ENCODE measurements around the gene SC5D.

Gene SC5D

DNA sequence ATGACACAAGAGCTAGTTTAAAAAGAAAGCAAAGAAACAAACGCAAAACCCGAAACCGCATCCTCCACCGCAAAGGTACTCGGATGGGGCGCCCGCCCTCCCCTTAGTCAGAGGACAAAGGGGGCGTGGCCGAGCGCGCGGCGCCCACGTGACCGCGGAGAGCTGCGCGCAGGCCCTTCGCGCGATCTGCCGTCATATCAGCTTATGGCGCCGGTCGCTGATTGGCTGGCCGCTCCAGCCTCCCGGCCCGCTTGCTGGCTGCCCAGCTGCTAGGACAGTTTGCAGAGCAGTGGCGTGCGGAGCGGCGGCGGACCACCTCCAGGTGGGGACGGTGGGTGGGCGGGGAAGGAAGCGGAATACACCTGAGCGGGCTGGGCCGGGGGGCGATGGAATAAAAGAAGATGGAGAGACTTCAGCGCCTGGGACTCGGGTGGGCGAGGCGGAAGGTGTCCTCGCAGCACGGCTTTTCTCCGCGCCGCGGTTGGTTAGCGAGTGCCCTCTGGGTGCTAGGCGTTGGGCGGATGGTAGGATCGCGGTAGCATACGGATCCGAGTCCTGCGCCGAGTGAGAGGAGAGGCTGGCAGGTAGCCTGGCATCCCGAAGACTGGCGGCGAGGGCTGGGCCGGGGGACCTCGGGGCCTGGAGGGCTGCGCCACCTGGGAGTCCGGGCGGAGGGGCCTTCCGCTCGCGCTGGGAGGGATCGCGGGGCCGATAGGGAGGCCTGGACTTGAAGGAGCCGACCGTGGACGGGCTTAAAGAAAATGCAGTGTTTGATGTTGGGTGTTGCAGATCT lies at the start of gene SC5D:
Gene SC5D, plus strand, starts transcription at position 277 of the 793 bp plus-strand sequence. CDS start 10,605 bp downstream, outside the sequence.
- peak; percentile 92 for DNase-seq (ENCODE audit: low read depth)

DNA sequence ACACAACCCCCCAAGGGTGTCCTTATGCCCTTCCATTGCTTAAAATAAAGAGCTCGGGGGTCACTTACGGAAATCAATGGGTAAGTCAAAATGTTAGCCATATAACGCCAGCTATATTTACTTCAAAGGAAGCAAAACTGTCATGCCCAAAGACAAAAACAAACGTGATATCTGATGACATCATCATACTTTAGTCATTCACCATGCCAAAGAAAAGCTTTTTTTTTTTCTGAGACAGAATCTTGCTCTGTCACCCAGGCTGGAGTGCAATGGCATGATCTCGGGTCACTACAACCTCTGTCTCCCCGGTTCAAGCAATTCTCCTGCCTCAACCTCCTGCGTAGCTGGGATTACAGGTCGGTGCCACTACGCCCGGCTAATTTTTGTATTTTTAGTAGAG lies 47.7 kb upstream of the SC5D start:
- no peak for DNase-seq (ENCODE audit: low read depth)

GRCh38 chr11:121246021-121246768 lies 46.4 kb upstream of the SC5D start:
- no peak for DNase-seq (ENCODE audit: low read depth)

DNA sequence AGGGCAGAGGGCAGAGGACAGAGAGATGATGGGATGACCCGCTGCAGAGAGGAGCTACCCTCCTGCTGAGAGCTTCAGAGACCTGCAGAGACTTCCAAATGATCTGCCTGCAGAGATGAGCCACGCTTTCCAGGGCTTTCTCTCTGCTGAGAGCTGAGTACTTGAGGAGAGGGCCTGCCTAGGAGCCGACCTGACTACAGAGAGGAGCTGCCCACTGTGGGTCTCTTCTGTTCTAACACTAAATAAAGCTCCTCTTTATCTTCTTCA lies 45.9 kb upstream of the SC5D start:
- no peak for DNase-seq (ENCODE audit: low read depth)

DNA sequence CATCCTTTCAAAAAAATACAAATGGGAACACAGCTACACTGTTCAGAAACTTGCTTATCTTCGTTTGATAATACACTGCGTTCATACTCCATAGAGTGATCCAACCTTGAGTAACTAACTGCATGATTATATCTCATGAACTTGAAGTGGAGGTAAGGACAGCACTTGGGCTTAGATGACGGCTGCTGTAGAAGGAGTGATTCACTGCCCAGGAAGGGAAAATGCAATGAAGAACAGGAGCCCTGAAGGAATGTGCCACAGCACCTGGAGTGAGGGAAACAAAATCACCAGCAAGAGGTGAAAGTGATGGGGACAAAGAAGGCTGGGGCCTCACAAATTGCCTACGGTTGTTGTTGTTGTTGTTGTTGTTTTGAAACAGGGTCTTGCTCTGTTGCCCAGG lies 44.1 kb upstream of the SC5D start:
- no peak for DNase-seq (ENCODE audit: low read depth)

DNA sequence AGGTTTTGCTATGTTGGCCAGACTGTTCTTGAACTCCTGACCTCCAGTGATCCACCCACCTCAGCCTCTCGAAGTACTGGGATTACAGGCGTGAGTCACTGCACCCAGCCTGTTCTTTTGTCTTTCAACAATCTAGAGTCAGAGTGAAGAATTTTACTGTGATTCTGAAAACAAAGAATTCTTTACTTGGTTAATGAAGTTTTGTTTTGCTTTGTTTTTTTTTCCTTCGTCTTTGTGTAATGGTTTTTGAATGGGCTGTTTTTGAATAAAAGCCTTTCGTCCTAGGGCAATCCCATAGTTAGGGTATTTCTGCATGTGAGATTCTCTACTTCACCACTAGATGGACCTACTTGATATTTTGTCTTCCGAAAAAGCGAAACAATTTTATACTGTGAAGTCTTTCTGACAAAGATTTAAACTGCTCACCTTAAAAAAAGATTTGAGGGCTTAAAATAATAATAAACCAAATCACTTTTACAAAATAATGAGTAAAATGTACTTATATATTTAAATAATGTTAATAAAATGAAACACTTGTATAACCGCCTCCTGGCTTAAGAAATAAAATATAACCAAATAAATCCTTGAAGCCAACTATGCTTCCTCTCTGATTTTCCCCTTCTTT lies 43.4 kb upstream of the SC5D start:
- DNase-seq (ENCODE audit: low read depth) = no peak

DNA sequence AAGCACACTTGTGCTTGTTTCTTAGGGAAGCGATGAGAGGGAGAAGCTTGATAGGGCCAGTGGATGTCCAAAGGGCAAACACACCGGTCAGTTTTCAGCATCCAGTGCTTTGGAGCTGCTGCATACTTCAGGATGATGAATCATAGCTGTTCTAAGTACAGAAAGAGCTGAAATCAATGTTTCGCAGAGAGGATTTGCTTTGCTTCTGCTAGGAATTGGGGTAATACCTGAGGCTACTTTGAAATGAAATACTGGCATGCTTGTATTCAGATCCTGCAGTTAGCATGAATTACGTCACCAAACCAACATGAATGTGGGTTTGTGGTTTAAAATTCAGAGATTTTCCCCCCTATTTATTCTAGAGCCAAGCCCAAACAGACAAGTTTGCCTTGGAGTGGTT lies 41.7 kb upstream of the SC5D start:
- no peak for DNase-seq (ENCODE audit: low read depth)

- no peak for DNase-seq (ENCODE audit: low read depth)
Measured at GRCh38 chr11:121253951-121254350, 38.6 kb upstream of the SC5D start.

GRCh38 chr11:121254756-121255155 lies 37.8 kb upstream of the SC5D start:
- no peak for DNase-seq (ENCODE audit: low read depth)

DNA sequence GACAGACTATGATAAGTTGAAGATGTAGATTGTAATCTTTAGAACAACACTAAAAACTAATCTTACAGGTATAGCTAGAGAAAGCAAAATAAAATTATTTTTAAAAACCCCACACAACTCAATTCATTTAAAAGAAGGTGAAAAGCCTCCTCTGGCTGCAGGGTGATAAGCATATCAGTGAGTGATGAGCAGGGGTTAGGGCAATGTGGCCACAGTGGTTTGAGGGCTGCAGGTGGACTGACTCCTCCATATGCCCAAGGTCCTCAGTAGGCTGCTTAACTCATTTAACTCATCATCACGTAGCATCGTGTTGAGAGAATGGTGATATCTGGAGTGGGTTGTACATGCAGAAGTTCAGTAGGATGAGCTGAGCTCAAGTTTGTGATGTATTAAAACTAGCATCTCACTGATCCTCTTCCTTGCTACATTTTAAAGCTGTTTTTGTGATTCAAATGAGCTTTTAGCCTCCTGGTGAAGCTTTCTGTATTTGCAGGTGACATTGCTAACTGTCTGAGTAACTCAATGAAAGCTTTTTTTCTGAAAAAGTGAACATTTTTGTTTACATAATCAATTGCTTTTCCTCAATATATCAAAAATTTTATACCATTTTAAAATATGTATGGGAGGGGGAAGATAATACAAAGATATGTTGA lies 37.0 kb upstream of the SC5D start:
- no peak for DNase-seq (ENCODE audit: low read depth)

DNA sequence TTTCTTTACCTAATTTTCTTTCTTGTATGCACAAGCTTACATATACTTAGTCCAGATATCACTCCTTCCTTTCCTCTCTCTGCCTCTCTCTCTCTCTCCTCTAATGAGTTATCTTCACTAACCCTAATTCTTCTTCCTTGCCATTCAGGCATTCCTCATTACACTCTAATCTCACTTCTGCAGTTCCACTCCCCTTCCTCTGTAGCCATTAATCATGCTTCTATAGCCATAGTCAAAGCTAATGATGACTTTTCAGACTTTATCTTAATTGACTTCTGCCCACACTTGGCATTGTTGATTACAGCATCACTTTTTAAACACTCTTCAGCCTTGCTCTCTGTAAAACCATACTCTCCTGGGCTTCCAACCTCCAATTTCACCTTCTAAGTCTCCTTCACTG lies 35.3 kb upstream of the SC5D start:
- DNase-seq (ENCODE audit: low read depth) = no peak

- DNase-seq (ENCODE audit: low read depth) = no peak
Measured at GRCh38 chr11:121257976-121258375, 34.6 kb upstream of the SC5D start.

- no peak for DNase-seq (ENCODE audit: low read depth)
Measured at GRCh38 chr11:121265586-121265985, 27.0 kb upstream of the SC5D start.

DNA sequence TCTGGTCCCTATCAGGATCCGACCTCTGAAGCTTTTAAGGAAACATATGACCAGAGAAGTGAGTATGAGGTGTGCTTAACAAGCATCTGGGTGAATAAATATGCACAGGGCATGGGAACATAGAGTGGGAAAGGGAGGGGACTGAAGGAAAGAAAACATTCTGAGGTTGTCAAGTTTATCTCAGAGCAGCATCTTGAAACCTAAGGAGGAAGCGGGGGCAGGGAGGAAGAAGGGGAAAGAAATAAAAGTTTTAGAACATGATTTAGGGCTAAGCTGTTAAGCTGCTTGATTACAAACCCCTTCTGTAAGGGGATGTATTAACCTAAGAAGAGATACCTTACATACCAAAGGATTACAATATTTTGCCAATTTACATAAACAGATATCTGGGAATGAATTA lies 24.0 kb upstream of the SC5D start:
- no peak for DNase-seq (ENCODE audit: low read depth)

DNA sequence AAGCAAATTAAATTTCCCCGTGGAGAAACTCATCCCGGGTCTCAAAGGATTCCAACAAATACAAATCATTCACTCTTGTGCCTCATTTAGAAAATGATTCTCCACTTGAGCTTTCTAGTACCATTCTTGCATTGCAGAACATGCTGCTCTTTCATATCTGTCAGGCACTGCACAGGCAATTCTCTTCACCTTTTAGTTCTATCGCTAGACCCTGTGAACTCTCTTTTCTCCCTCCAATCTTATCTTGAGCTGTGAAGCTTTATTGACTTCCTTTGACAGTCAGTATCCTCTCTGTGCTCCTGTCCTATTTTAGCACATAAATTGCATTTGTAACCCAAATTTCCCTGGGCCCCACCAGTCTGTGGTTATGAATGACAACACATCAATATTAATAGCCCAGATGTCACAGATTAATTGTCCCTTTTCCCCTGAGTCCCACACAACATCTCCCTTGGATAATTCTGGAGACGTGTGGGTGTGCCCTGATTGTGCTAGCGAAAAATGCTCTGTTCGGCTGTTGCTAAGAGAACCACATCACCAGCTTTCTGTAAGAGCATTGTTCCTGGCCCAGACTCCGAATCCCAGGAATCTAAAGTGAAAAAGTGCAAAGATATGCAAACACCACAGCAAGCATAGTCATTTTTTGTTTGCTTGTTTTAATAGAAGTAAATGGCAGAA lies 22.4 kb upstream of the SC5D start:
- DNase-seq (ENCODE audit: low read depth) = no peak

GRCh38 chr11:121274332-121274991 lies 18.1 kb upstream of the SC5D start:
- DNase-seq (ENCODE audit: low read depth) = no peak

DNA sequence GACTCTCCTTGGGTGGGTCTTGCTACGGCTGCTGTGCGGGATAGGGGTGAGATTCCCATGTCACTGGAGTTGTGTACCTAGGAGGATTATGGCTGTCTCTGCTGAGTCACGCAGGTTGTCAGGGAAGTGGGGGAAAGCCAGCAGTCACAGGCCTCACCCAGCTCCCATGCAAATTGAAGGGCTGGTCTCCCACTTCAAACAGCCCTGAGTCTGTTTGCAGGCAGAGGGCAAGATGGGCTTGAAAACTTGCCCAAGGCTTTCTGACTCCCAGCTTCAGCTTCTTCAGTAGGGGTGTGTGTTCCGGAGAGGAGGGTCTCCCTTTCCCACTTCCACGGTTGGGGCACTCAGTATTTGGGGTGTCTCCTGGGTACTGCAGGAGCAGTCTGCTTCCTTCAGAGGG lies 10.9 kb upstream of the SC5D start:
- no peak for DNase-seq (ENCODE audit: low read depth)

DNA sequence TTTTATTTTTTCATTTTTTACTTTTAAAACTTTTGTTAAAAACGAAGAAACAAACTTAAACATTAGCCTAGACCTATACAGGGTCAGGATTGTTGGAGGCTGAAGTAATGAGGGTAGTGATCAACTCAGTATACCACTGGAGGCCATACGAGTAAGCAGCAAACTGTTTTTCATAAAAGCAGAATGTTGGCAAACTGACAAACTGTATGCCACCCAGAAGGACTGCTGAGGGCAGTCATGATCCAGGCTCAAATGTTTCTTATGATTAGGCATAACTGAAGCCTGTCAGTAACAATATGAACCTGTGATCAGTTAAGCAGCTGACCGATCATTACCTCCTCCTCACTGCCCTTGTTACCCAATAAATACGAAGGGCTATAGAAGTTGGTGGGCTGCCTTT lies 10.2 kb upstream of the SC5D start:
- DNase-seq (ENCODE audit: low read depth) = no peak

DNA sequence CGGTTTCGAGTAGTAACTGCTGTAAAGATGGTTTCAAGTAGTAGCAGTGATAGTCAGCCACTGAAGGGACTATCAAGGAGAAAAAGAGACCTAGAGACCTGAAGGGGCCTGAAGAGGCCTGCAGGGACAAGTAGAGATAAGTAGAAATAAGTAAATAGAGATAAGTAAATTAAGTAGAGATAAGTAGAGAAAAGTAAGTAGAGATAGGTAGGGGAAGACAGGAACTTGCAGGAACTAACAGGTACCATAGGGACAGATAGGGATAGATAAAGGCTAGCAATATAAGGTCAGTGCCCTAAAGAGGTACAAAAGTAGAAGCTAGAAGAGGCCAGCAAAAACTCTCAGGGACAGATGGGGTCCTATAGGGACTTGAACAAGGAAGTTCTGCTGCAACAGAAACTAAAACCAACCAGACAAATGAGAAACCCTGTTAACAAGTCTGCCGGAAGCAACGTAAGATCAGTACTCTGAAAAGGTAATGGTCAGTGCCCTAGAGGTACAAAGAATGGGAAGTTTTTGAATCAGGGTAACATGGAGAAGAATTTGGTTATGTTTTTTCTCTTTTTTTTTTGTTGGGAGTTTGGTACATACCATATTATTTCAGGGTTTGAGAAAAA lies 9.6 kb upstream of the SC5D start:
- DNase-seq (ENCODE audit: low read depth) = no peak

- no peak for DNase-seq (ENCODE audit: low read depth)
Measured at GRCh38 chr11:121291319-121291718, 1.3 kb upstream of the SC5D start.

DNA sequence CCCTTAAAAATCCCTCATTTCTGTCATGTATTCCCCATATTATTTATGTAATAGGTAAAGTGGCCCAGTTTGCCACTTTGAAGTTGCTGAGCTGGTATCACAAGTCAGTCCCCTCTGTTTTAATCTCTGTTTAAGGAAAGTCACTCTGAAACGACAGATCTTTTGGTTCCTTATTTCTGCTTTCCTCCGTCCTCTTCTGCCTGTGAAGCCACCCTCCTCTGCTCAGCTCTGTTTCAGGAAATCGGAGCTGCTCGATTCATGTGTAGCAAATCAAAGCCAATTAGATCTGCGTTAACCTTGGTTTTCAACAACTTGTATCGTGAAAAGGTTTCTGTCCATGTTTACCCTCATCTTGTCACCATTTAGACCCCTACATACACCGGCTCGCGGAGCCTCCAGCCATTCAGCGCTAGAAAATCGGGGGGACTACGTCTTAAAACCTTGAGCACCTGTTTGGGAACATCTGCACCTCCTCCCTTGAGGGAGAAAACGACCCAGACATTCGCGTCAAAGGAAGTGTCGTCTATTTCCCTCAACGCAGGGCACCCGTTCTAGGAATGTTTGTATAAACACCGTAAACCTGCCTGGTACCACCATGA lies 576 bp upstream of the SC5D start:
- no peak for DNase-seq (ENCODE audit: low read depth)
